KOPT-K1 (cell line): ENCODE measurements around the gene ARPC2.

Experiments used
- H3K27ac ChIP-seq: fragments of 200-600 bp; sonication (generic); 2 replicates; pipeline ENCODE4 v1.5.1; 2016; ENCODE audit warnings: antibody characterized with exemption, mild to moderate bottlenecking, low read depth, low read length; ENCODE audit not compliant: poor library complexity, severe bottlenecking
- H3K36me3 ChIP-seq: fragments of 200-600 bp; sonication (generic); 2 replicates; pipeline ENCODE4 v1.5.1; 2017; ENCODE audit warnings: antibody characterized with exemption, mild to moderate bottlenecking, low read length, moderate library complexity; ENCODE audit not compliant: insufficient read depth
- H3K9me3 ChIP-seq: fragments of 200-600 bp; sonication (generic); 2 replicates; pipeline ENCODE4 v1.5.1; 2017; ENCODE audit warnings: antibody characterized with exemption, low read length, mild to moderate bottlenecking; ENCODE audit not compliant: insufficient read depth, poor library complexity, severe bottlenecking

The ARPC2 gene

GRCh38 chr2:218193701-218194100, 23.3 kb upstream of the ARPC2 start:
- Histone ChIP-seq H3K9me3 (no peaks in the 10 kb centered on the region), H3K36me3 (no peaks in the 10 kb centered on the region), H3K27ac (no peak overlapping the region)

- H3K36me3 ChIP-seq, result no peaks in the 10 kb centered on the region
- no peaks in the 10 kb centered on the region for H3K9me3 ChIP-seq
- H3K27ac ChIP-seq, result no peak overlapping the region
These were observed 22.1 kb upstream of the ARPC2 start for GRCh38 chr2:218194880-218195279.

GRCh38 chr2:218196974-218197373, 20.0 kb upstream of the ARPC2 start:
- Histone ChIP-seq H3K27ac (no peak overlapping the region), H3K9me3 (no peaks in the 10 kb centered on the region), H3K36me3 (no peaks in the 10 kb centered on the region)

- Histone ChIP-seq H3K9me3 (no peaks in the 10 kb centered on the region), H3K27ac (no peak overlapping the region), H3K36me3 (no peaks in the 10 kb centered on the region)
These were observed 14.7 kb upstream of the ARPC2 start for GRCh38 chr2:218202266-218202665.

- Histone ChIP-seq H3K36me3 (no peaks in the 10 kb centered on the region), H3K27ac (no peak overlapping the region), H3K9me3 (no peaks in the 10 kb centered on the region)
These were observed 7.9 kb upstream of the ARPC2 start for GRCh38 chr2:218209078-218209477.

GRCh38 chr2:218214116-218214515, 2.9 kb upstream of the ARPC2 start:
- no peaks in the 10 kb centered on the region for H3K36me3 ChIP-seq
- no peak overlapping the region for H3K27ac ChIP-seq
- no peaks in the 10 kb centered on the region for H3K9me3 ChIP-seq

GRCh38 chr2:218216336-218216673, 684 bp upstream of the ARPC2 start:
- peaks cover 8% of the 10 kb centered on the region for H3K36me3 ChIP-seq
- peak overlapping the region; percentile 96 for H3K27ac ChIP-seq
- H3K9me3 ChIP-seq, result no peaks in the 10 kb centered on the region

GRCh38 chr2:218217360-218218267, 625 bp downstream of the ARPC2 start:
- Histone ChIP-seq H3K27ac (peak overlapping the region; percentile 96), H3K36me3 (peaks cover 21% of the 10 kb centered on the region), H3K9me3 (no peaks in the 10 kb centered on the region)

GRCh38 chr2:218218268-218219185, 1.5 kb downstream of the ARPC2 start:
- Histone ChIP-seq H3K27ac (peak overlapping the region; percentile 96), H3K9me3 (no peaks in the 10 kb centered on the region), H3K36me3 (peaks cover 28% of the 10 kb centered on the region)

- peaks cover 42% of the 10 kb centered on the region for H3K36me3 ChIP-seq
These were observed 2.9 kb downstream of the ARPC2 start for GRCh38 chr2:218219934-218220333.

GRCh38 chr2:218221000-218221399, 4.0 kb downstream of the ARPC2 start:
- peaks cover 53% of the 10 kb centered on the region for H3K36me3 ChIP-seq
- H3K9me3 ChIP-seq, result no peaks in the 10 kb centered on the region
- peak overlapping the region; percentile 96 for H3K27ac ChIP-seq

More at GRCh38 chr2:218219934-218220333, 2.9 kb downstream of the ARPC2 start:
- peak overlapping the region; percentile 96 for H3K27ac ChIP-seq
- H3K9me3 ChIP-seq, result no peaks in the 10 kb centered on the region

- Histone ChIP-seq H3K27ac (peak overlapping the region; percentile 46), H3K36me3 (peaks cover 73% of the 10 kb centered on the region), H3K9me3 (no peaks in the 10 kb centered on the region)
These were observed 6.1 kb downstream of the ARPC2 start for GRCh38 chr2:218223046-218223445.

GRCh38 chr2:218224186-218224585, 7.2 kb downstream of the ARPC2 start:
- Histone ChIP-seq H3K36me3 (peaks cover 85% of the 10 kb centered on the region), H3K27ac (no peak overlapping the region), H3K9me3 (no peaks in the 10 kb centered on the region)

- no peak overlapping the region for H3K27ac ChIP-seq
- no peaks in the 10 kb centered on the region for H3K9me3 ChIP-seq
- H3K36me3 ChIP-seq, result peaks cover 95% of the 10 kb centered on the region
These were observed 9.9 kb downstream of the ARPC2 start for GRCh38 chr2:218226903-218227302.

GRCh38 chr2:218228366-218229090, 11.5 kb downstream of the ARPC2 start:
- peak overlapping the region; percentile 75 for H3K27ac ChIP-seq
- H3K9me3 ChIP-seq, result no peaks in the 10 kb centered on the region
- H3K36me3 ChIP-seq, result peaks cover 98% of the 10 kb centered on the region
